Epithelial cell of prostate (primary cell): ENCODE data around the gene GBE1.

Experiments
- DNase-seq: peaks from one replicate; pipeline ENCODE4 v3.0.0-alpha.2; 2011; ENCODE audit warnings: low read depth, low spot score
- H3K27ac ChIP-seq: fragments of 450-650 bp; 2 replicates; pipeline ENCODE4 v1.5.1; 2017; ENCODE audit warnings: mild to moderate bottlenecking

Gene GBE1

DNA sequence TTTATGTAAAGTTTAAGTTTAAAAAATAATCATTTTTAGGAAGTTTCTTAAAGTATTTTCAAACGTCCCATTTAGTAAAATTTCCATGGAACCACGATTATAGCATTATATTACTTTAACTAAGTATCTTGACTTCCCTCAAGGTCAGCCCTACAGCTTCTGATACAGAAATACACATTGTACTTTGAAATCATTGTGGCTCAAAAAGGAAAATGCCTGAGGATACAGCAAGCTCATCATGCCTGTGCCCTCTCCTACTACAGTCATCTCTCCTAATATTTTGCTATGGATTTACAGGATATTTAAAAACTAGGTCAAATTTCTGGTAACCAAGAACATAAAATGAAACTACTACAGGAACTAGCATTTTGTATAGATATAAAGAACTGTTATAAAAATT, 51.8 kb downstream of the GBE1 start:
- H3K27ac ChIP-seq: no peak overlapping the region
- DNase-seq: no peak

DNA sequence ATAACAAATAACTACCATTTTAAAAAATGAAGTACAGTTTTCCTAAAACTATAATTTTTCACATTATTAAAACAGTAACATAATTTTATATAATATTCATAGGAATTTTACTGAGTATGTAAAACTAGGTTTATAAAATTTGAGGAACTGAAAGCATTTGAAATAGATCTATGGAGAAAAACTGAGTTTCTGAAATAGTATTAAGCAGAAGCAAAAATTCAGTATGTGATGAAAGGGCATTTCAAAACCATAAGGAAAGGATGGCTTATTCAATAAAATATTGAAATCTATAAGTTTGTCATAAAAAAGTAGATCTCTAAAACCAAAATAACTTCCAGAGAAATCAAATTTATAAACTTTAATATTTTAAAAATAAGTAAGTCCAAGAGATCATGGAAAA, 53.4 kb downstream of the GBE1 start:
- no peak for DNase-seq
- H3K27ac ChIP-seq: no peak overlapping the region

DNA sequence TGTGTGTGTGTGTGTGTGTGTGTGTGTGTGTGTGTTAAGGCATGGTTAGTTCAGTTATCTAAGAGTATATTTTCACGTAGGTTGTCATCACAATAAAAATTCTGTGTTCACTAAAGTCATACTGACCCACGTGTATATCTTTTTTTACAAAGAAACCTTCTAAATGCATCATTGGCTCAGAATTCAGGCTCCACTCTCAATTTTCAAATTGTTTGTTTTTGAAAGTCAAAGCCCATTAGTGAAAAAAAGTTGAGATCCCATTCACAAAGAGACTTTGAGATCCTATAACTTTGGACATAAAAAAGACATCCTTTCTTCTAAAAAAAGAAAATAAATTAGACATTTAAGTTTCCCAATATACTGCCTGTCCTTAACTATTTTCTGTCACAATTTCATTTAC, 59.3 kb downstream of the GBE1 start:
- DNase-seq: no peak
- H3K27ac ChIP-seq: no peak overlapping the region

DNA sequence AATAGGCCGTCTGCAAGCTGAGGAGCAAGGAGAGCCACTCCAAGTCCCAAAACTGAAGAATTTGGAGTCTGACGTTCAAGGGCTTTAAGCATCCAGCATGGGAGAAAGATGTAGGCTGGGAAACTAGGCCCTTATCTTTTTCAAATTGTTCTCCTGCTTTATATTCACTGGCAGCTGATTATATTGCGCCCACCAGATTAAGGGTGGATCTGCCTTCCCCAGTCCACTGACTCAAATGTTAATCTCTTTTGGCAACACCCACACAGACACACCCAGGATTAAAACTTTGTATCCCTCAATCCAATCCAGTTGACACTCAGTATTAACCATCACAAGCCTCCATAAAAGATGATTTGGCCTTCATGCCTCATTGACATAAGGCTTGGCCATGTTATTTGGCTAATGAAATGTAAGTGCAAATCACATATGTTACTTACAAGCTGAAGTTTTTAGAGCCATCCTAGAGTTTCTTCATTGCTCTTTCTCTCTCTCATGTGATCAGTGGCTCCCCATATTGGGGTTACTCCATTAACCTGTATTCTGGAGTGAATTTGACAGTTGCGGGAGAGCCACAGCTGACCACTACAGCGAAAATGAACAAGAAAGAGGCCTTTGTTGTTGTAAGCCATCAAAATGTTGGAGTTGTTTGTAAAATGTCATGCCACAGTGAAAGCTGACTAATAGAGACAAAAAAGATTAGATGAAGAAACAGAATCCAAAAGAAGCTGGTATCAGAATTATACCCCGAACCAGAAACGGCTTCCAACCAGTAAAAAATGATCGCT, 61.7 kb downstream of the GBE1 start:
- no peak for DNase-seq
- H3K27ac ChIP-seq: no peak overlapping the region

GRCh38 chr3:81696090-81696489, 65.4 kb downstream of the GBE1 start:
- DNase-seq: no peak
- H3K27ac ChIP-seq: no peak overlapping the region

DNA sequence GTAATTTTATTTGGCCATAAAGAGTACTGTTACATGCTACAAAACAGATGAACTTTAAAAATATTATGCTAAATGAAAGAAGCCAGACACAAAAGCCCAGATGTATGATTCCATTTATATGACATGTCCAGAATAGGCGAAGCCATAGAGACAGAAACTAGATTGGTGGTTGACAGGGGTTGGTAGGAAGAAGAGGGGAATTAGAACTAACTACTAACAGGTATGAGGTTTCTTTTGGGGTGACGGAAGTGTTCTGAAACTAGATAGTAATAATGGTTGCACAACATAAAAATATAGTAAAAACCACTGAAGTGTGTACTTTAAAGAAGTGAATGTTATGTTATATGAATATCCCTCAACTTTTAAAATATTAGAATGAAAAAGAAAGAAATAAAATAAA, 66.1 kb downstream of the GBE1 start:
- no peak overlapping the region for H3K27ac ChIP-seq
- DNase-seq: no peak

GRCh38 chr3:81694662-81695061, 66.8 kb downstream of the GBE1 start:
- H3K27ac ChIP-seq: no peak overlapping the region
- no peak for DNase-seq

- DNase-seq: no peak
- H3K27ac ChIP-seq: no peak overlapping the region
Observed at GRCh38 chr3:81692766-81693165, 68.7 kb downstream of the GBE1 start.

GRCh38 chr3:81689617-81690016, 71.8 kb downstream of the GBE1 start:
- no peak overlapping the region for H3K27ac ChIP-seq

DNA sequence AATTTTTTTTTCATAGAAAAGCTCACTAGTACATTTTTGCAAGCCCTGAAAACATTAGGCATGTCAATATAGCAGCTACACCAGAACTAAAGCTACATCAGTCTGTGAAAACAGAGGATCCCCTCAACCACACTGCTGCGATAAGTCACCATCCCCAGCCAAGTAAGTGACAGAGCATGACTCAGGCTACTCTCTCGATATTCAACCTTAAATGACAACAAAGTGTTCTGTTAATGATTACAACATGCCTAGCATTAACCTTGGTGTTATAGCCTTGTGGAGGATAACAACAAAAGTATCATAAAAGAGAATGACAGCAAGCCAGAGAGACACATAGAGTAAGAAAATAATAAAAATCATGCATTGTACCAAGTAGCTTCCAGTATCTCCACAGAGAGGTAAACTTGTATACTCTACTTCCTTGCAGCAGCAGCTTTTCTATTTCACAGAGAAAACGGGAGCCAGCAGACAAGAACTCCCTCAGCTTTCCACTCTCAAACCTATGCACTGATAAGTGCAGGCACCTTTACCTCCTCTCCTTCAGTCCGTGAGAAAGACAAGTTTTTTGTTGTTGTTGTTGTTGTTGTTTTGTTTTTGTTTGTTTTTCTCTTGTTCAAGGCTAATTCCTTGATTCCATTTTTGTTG, 76.6 kb downstream of the GBE1 start:
- no peak for DNase-seq
- H3K27ac ChIP-seq: no peak overlapping the region

More at GRCh38 chr3:81689617-81690016, 71.8 kb downstream of the GBE1 start:
- no peak for DNase-seq

- H3K27ac ChIP-seq: no peak overlapping the region
- no peak for DNase-seq
Observed at GRCh38 chr3:81676706-81677456, 84.6 kb downstream of the GBE1 start.

DNA sequence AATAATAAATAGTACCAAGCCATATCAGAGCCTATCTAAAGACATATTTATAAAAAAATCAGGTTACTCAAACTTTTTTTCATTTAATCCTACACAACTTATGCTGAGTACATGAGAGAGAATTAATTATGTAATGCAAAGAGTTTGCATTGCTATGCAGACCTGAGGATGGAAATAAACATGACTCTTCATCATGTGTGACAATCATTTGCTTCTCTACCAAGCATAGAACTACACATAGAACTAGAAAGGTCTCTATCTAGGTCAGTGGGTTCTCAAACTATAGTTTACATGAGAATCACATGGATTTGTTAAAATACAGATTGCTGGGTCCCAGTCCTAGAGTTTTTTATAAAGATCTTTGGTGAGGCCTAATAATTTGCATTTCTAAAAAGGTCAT, 86.8 kb downstream of the GBE1 start:
- no peak overlapping the region for H3K27ac ChIP-seq
- DNase-seq: no peak

- H3K27ac ChIP-seq: no peak overlapping the region
Observed at GRCh38 chr3:81668283-81668682, 93.2 kb downstream of the GBE1 start.

GRCh38 chr3:81666502-81667121, 94.8 kb downstream of the GBE1 start:
- no peak overlapping the region for H3K27ac ChIP-seq
- no peak for DNase-seq

More at GRCh38 chr3:81668283-81668682, 93.2 kb downstream of the GBE1 start:
- DNase-seq: no peak

DNA sequence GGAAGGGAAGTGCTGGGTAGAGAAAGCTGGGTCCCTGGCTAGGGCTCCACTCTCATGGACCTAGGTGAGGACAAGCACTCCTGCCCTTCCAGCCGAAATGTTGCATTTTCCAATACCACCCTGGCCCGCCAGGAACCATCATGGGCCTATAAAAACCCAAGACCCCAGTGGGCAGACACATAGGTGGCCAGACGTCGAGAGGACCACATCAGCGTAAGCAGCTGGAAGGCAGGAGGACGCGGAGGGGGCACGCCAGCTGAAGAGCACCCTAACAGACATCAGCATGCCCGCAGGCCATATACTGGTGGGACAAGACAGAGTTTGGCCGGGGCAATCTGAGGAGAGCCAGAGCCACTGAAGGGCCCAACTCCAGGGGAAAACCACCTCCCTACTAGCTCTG, 98.3 kb downstream of the GBE1 start:
- no peak overlapping the region for H3K27ac ChIP-seq
- no peak for DNase-seq

DNA sequence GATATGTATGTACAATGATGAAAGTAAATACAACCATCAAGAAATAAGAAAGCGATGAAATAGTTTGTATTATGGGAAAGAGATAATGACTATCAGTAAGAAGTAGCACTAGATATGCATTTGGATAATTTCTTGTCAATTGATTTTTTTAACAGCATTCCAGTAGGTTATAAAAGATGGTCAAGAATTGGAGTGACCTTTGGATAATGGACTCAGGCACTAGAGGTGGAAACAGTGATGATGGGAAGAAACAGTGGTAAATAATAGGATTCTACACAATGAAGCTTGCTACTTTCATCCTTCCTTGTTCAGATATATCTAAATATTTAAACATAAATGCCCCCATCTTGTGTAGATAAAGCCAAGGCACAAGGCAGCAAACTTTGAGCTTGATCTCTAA, 101.4 kb downstream of the GBE1 start:
- H3K27ac ChIP-seq: no peak overlapping the region

GRCh38 chr3:81658322-81658997, 103.0 kb downstream of the GBE1 start:
- no peak overlapping the region for H3K27ac ChIP-seq
- DNase-seq: no peak

More for the DNA sequence above, 101.4 kb downstream of the GBE1 start:
- DNase-seq: no peak

GRCh38 chr3:81651139-81651538, 110.3 kb downstream of the GBE1 start:
- no peak for DNase-seq
- no peak overlapping the region for H3K27ac ChIP-seq

DNA sequence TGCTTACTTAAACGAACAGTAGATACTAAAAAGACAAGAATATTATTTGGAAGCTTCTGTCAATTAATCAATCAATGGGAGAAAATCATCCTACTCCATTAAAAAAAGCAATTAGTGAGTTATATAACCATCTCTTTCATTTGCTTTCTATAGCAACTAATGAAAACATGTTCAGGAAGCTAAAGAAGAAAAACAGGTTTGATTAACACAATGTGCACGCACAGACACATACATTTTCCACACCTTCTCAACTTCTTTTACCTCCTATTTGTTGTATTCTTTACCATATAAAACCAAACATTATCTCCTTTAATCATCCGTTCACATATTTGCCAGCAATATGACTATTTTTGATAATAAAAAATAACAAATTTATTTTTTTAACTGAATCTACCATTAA, 111.3 kb downstream of the GBE1 start:
- DNase-seq: peak; percentile 2
- H3K27ac ChIP-seq: no peak overlapping the region

GRCh38 chr3:81645248-81645647, 116.2 kb downstream of the GBE1 start:
- DNase-seq: no peak
- no peak overlapping the region for H3K27ac ChIP-seq
